Measurements from ENCODE around the gene COIL.

Gene COIL

GRCh38 chr17:56903560-56903959 is 57.3 kb downstream of the COIL start:
- no peak for DNase-seq

GRCh38 chr17:56902348-56902747 is 58.5 kb downstream of the COIL start:
- DNase-seq, result no peak

DNA sequence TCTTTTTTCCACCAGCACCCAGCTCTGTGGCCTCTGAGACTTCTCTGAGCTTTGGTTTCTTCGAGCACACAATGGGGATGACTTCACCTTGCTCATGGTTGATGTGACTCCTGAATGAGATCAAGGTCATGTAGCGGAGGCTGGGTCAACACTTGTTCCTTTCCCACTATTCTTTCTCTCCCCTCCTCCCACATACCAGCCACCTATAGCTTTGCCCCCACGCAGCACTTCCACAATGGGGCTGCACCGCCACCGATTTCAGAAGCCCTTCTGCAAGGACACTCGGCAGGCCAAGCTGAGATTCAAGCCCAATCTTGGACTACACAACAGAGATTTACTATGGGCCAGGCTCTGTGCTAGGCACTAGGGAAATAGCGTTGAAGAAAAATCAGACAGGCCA is 61.4 kb downstream of the COIL start:
- DNase-seq, result no peak

- DNase-seq, result no peak
These were observed 62.0 kb downstream of the COIL start for GRCh38 chr17:56898874-56899273.

- no peak for DNase-seq
These were observed 63.0 kb downstream of the COIL start for GRCh38 chr17:56897646-56898424.

DNA sequence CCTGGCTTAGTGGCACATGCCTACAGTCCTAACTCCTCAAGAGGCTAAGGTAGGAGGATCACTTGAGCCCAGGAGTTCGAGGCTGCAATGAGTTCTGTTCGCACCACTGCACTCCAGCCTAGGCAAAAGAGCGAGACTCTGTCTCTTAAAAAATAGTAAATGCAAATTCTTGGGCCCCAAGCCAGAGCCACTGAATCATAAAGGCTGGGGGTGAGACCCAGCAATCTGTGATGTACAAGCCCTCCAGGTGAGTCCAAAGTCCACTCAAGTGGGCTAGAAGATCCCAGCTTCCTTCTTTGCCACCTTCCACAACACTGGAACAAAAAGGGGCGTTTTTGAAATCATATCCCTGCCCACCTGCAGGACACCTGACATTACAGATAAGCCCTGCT is 63.9 kb downstream of the COIL start:
- no peak for DNase-seq

DNA sequence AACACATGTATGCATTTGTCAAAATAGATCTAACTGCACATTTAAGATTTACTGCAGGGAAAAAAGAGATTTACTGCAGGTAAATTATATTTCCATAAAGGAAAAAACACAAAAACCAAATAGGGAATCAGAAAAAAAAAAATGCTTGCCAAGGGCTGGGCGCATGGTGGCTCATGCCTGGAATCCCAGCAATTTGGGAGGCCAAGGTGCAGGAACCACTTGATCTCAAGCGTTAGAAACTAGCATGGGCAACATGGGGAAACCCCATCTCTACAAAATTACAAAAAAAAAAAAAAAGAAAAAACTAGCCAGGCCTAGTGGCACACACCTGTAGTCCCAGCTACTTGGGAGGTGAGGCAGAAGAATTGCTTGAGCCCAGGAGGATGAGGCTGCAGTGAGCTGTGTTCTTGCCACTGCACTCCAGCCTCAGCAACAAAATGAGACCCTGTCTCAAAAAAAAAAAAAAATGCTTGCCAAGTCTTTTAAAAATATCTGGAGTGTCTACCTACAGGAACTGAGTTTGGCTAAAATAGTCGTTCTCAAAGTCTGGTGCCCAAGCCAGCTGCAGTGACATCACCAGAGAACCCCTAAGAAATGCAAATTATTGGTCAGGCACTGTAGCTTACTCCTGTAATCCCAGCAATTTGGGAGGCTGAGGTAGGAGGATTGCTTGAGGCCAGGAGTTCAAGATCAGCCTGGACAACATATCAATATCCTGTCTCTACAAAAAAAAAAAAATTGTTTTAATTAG is 64.5 kb downstream of the COIL start:
- DNase-seq, result no peak

DNA sequence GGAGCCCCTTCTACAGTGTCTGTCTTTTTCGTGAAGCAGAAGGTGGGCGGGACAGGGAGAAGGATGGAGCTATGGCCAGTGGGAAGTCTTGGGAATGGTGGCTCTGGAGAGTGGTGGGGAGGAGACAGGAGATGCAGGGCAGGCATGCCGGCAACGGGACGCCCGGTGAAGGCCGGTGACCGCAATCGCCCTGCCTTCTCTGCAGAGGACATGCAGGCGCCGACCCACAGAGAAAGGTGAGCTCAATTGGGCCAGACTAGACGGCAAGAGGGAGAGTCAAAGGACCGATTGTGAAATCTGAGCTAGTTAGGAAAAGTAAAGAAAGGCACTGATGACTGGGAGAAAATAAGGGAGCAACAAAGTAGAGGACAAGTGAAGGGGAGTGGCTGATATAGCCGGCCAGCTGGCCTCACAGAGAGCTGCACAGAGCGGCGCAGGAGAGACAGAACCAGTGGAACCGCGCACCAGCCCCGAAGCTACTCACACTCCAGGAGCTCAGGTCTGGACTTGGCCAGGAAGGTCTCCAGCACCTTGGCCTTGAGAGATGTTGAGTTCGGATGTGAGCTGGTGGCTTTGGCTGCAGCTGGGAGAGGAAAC is 65.9 kb downstream of the COIL start:
- no peak for DNase-seq

DNA sequence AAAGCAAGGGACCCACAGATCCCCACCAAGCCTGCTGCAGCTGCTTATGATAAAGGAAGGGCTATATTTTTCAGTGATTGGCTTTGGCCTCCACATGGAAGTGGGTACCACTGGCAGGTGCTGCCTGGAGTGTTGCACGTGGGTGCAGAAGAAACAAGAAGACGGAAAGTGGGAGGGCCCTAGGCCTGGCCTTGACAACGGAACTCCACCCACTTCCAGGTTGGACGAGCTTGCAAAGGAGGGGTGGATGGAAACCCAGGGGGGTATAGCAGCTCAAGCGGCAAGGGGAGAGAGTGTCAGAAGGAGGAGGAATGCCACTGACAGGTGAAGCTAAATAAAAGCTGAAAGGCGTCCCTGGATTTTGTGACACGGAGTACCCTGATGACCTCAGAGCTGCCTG is 67.3 kb downstream of the COIL start:
- DNase-seq, result no peak

DNA sequence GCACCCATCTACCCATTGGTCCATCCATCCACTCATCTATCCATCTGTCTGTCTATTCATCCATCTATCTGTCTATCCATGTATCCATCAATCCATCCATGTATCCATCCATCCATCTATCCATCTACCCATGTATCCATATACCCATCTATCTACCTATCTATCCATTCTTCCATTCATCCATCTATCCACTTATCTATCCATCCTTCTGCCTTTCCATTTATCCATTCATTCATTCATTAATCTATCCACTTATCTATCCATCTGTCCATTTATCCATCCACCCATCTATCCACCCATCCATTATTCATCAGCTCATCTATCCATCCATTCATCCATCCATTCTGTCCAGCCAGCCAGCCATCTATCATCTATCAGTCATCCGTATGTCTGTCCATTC is 68.5 kb downstream of the COIL start:
- no peak for DNase-seq

DNA sequence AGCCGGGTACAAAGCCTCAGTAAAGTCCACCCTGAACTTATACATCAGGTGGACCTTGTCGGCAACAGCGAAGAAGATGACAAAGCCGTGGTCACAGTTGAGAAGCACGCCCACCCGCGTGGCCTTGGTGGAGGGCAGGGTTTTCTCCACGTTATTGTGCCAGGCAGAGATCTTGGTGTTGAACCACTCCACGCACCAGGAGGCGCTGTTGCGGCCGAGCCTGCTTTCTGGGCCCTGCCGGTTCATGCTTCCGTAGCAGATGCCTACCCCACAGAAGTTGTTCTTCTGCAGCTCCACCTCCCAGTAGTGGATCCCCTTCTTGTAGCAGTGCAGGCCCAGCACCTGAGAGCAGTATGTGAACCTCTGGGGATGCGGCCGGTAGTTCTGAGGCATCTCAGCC is 69.1 kb downstream of the COIL start:
- DNase-seq, result no peak

- no peak for DNase-seq
These were observed 69.8 kb downstream of the COIL start for GRCh38 chr17:56890906-56891674.

DNA sequence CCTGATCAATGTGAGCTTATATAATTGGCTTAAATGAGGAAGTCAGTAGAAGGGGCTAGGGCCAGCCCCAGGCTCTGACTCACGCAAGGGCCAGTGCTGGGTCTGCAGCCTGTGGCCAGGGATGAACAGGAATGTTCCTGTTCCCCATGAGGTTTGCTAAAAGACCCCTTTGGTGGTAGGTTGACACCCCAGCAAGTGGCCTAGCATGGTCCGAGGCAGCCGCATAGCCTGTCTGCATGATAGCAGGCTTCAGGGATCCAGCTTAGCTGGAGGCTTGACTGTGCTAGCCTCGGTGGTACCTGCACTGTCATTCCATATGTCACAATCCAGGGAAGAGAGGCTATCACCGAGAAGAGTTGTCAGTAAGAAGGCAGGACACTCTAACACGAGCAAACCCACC is 70.5 kb downstream of the COIL start:
- DNase-seq, result no peak

Measured in SIG-M5 (cell line).